HG03342 (cell line): ENCODE data around the gene GLP1R.
A peak's percentile ranks its signal among the peaks of the same experiment; 100 is the strongest.

Experiments used
- ATAC-seq: cut with Tn5 transposase; IDR thresholded peaks from one replicate; pipeline ENCODE4 v1.9.1; 2021; ENCODE audit warnings: mild to moderate bottlenecking, moderate library complexity; ENCODE audit not compliant: unreplicated experiment

GLP1R gene

DNA sequence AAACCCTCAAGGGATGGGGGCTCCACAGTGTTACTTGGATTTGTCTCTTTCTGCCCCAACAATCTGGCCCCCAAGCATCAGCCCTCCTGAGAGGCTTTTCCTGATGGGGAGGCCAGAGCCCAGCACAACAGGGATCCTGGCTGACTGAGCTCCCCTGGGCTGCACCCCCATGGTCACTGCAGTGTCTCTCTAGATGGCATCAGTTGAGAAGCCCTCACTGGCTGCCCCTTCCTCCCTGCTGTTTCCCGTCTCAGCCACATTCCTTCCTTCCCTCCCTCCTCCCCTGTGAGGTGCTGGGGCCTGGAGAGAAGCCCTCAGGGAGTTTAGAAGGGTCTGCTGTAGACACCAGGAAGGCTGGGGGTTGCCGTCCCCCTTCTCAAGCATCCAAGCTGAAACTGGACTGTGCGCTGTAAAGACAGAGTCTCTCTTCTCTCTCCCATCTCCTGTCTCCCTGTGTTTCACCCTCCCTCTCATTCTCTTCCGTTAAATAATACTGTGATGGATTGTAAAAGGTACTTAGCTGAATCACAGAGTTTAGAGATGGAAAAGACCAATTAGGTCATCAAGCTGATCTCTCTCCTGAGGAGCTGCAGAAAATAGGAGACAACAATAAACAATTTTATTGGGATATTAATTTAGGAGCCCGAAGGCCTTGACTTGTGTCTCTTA lies 36.7 kb downstream of the GLP1R start:
- no peak for ATAC-seq

DNA sequence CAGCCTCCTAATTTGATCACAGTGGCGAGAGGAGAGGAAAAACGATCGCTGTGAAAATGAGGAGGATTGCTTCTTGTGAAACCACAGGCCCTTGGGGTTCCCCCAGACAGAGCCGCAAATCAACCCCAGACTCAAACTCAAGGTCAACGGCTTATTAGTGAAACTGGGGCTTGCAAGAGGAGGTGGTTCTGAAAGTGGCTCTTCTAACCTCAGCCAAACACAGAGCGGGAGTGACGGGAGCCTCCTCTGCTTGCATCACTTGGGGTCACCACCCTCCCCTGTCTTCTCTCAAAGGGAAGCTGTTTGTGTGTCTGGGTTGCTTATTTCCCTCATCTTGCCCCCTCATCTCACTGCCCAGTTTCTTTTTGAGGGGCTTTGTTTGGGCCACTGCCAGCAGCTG lies 37.7 kb downstream of the GLP1R start:
- ATAC-seq, result peak; percentile 77

GRCh38 chr6:39086711-39087110 lies 38.1 kb downstream of the GLP1R start:
- ATAC-seq, result no peak

GRCh38 chr6:39087197-39087596 lies 38.6 kb downstream of the GLP1R start:
- no peak for ATAC-seq

GRCh38 chr6:39088331-39088730 lies 39.8 kb downstream of the GLP1R start:
- ATAC-seq, result no peak

DNA sequence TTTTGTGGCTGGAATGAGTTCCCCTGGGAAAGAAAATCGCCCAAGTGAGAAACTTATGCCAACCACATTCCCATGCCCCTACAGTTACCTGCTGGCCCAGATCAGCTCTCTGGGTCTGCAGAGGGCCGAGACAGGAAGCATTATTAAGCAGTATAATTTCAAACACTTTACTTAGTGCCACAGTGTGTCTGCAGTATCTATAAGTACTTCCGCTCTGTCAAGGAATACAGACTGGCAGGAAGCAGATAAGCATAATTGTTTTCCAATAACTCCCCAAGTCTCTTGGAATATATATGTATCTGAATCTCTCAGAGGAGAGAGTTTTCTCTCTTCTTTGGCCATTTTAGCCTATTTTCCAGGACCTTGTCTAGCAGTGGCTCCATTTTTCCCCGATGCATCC lies 41.5 kb downstream of the GLP1R start:
- ATAC-seq, result no peak

DNA sequence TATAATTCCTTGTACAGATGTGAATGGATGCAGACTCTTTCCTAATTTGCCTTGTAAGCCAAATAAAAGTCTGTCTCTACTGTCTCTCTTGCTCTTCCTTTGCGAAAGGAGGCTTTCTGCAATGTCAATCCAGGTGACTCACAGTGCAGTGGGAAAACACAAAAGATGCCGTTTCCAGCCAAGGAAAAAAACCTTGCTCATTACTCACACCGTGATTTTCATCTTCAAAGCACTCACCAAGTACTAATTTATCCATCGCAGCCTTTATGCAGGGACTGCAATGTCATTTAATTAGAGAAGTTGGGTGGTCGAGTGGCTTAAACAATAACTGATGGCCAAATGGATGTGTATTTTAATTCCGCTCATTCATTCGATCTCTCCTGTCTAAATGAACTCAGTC lies 42.6 kb downstream of the GLP1R start:
- ATAC-seq, result no peak

GRCh38 chr6:39092124-39092523 lies 43.5 kb downstream of the GLP1R start:
- ATAC-seq, result no peak

- no peak for ATAC-seq
Observed at GRCh38 chr6:39093149-39093708, 44.6 kb downstream of the GLP1R start.

DNA sequence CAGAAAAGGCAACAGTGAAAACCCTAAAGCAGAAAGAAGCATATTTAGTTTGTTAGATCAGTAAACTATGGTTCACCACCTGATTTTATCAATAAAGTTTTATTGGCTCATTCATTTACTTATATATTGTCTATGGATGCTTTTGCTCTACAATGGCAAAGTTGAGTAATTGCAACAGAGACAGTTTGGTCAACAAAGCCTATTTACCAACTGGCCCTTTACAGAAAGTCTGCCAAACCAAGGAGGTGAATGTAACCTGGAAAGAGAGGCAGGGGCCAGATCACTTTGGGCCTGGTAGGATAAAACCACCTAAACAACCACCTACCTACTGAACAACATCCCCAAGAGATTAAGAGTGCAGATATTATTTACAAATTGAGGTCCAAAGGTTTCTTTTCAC lies 47.0 kb downstream of the GLP1R start:
- ATAC-seq, result no peak

GRCh38 chr6:39100358-39100757 lies 51.8 kb downstream of the GLP1R start:
- ATAC-seq, result no peak

DNA sequence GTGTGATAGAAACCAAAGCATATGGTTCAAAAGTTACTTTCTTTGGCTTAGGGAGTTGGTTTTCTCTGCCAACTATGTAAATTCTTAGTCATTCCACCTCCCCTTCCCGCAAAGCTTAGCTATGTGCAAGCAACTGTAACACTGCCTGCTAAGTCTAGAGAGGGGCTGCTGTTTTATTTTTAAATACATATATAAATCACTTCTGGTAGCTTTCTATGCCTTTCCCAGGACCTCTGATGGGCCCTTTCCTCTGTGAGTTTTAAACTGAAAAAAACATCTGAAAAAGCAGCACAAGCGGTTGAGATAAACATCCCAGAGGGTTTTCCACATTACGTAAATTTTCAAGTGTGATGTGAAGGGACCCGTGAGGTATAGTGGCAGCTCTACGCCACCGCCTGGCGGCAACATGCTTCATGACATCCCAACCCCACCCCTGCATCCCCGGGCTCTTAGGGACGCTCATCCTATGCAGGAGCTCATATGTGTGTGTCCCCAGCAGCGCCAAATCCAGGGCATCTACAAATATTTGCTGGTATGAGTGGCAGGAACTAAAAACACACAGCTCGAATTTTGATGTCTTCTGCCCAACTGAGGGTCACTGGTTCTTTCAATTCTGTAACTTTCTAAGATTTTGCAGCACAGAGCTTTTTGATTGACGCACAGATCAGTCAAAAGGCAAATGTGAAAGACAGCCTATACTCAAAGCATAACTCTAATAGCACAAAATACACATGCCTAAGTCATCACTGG lies 53.7 kb downstream of the GLP1R start:
- peak; percentile 78 for ATAC-seq

GRCh38 chr6:39102821-39103136 lies 54.2 kb downstream of the GLP1R start:
- peak; percentile 74 for ATAC-seq

GRCh38 chr6:39104528-39104927 lies 55.9 kb downstream of the GLP1R start:
- no peak for ATAC-seq

GRCh38 chr6:39107034-39107433 lies 58.5 kb downstream of the GLP1R start:
- no peak for ATAC-seq

- ATAC-seq, result no peak
Observed at GRCh38 chr6:39107641-39108040, 59.1 kb downstream of the GLP1R start.

DNA sequence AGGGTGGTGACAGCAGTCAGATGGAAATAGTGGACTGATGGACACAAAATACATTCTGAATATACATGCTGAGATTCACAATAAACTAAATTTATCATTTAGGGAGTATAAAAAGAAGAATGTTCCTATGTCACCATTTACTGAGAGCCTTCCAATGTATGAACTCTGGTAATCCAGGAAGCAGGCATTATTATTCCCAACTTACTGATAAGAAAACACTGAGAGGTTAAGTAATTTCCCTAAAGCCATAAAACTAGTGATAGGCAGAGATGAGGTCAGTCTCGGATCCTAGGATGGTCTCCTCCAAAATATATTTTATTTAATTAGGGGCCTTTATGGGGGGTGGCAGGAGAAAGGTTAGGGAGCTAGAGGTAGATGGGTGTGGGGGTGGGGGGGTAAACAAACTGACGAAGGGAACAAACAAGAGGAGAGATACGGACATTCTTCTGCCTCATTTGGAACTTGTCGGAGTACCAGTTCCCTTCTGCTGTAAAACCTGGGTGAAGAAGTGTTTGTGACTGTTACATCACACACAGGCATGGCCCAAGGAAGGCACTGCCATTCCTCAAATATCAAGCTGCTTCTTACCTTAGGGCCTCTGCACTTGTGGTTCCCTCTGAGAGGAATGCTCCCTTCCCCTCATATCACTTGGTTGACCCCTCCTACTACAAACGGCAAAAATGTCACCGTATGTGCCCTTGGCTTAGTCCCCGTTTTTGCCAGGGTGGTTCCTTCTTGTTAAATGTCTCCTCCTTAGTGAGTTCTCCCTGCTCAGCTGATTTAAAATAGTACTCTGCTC lies 59.7 kb downstream of the GLP1R start:
- ATAC-seq, result no peak

DNA sequence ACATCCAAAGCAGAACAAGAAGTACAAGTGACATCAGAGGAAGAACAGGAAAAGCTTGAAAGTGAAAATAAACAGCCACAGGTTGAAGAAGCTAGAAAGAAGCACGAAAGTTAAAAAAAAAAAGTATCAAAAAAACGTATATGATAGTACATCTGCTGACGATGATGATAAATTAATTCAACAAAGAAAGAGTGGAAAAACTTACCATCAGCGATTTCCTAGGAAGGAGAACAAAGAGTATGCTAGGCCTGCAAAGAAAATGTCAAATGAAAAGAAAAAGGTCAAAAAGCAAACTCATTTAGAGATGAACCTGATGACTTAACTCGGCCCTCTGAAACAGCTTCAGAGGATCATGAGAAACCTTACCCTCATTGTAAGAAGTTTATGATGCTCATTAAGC lies 62.7 kb downstream of the GLP1R start:
- no peak for ATAC-seq

DNA sequence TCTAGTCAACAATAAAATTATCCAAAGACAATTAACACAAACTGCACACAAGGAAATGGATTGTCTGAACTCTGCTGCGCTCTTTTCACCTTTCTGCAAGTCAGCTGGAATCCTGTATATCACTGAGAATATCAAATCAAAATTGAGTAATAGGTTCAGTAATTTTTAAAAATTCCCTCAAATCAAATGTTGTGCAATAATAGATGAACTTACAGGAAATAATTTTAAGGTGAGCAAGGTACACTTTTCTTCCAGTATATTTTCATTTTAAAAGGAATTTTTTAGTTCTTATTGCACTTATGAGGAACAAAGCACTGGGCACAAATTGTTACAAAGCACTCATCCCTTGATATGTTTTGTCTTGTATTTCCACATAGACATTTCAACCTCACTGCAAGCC lies 65.2 kb downstream of the GLP1R start:
- no peak for ATAC-seq

- peak; percentile 12 for ATAC-seq
Observed at GRCh38 chr6:39114388-39114703, 65.8 kb downstream of the GLP1R start.

- peak; percentile 94 for ATAC-seq
Observed at GRCh38 chr6:39114704-39115599, 66.4 kb downstream of the GLP1R start, which contains the start of gene SAYSD1. Gene SAYSD1, minus strand, starts transcription at chr6:39115186. Its CDS starts 97 bp downstream, at chr6:39115089.
